C4-2B (cell line): ENCODE results near the gene TMEM50A.
"Not testable (repeated sequence)": the region's sequence is repeated elsewhere in the genome, so short reads cannot be mapped to it uniquely, and the experiment has no call there.

Experiments used
- H3K27ac ChIP-seq: fragments of 450-650 bp; 2 replicates; pipeline ENCODE4 v1.5.1; 2017
- CTCF ChIP-seq: fragments of 450-650 bp; conservative IDR thresholded peaks from 2 replicates; pipeline ENCODE4 v1.5.1; 2017; ENCODE audit warnings: mild to moderate bottlenecking
- ZFX ChIP-seq: fragments of 450-650 bp; IDR thresholded peaks from 2 replicates; pipeline ENCODE4 v1.6.1; 2017

TMEM50A gene

GRCh38 chr1:25338188-25338981 is at the start of gene TMEM50A:
Gene TMEM50A (plus strand): TSS chr1:25338334. CDS start chr1:25340487, 2,153 bp downstream.
- H3K27ac ChIP-seq = peak within 1 kb of the TSS; percentile 81
- TF ChIP-seq CTCF = no peak
- TF ChIP-seq ZFX = peak; percentile 22; the same call in 1 of the 2 replicates

GRCh38 chr1:25288573-25289101 is 49.5 kb upstream of the TMEM50A start:
- H3K27ac ChIP-seq = not testable (repeated sequence)

GRCh38 chr1:25290043-25290442 is 48.1 kb upstream of the TMEM50A start:
- 0 out of 2 replicates have a peak, but pooled peaks have one; percentile 10 for TF ChIP-seq CTCF
- not testable (repeated sequence) for H3K27ac ChIP-seq

- H3K27ac ChIP-seq = not testable (repeated sequence)
Observed at GRCh38 chr1:25293426-25293825, 44.7 kb upstream of the TMEM50A start.

- not testable (repeated sequence) for H3K27ac ChIP-seq
Observed at GRCh38 chr1:25294889-25295826, 43.0 kb upstream of the TMEM50A start.

GRCh38 chr1:25296501-25296900 is 41.6 kb upstream of the TMEM50A start:
- not testable (repeated sequence) for H3K27ac ChIP-seq

- not testable (repeated sequence) for H3K27ac ChIP-seq
Observed at GRCh38 chr1:25300729-25301128, 37.4 kb upstream of the TMEM50A start.

GRCh38 chr1:25302330-25302729 is 35.8 kb upstream of the TMEM50A start:
- H3K27ac ChIP-seq = not testable (repeated sequence)

GRCh38 chr1:25304936-25305335 is 33.2 kb upstream of the TMEM50A start:
- not testable (repeated sequence) for H3K27ac ChIP-seq

- H3K27ac ChIP-seq = not testable (repeated sequence)
Observed at GRCh38 chr1:25308168-25308567, 30.0 kb upstream of the TMEM50A start.

- not testable (repeated sequence) for H3K27ac ChIP-seq
Observed at GRCh38 chr1:25309085-25309484, 29.0 kb upstream of the TMEM50A start.

- H3K27ac ChIP-seq = not testable (repeated sequence)
Observed at GRCh38 chr1:25309486-25309885, 28.6 kb upstream of the TMEM50A start.

- H3K27ac ChIP-seq = not testable (repeated sequence)
Observed at GRCh38 chr1:25312806-25313470, 25.2 kb upstream of the TMEM50A start.

GRCh38 chr1:25320314-25320938 is 17.7 kb upstream of the TMEM50A start:
- not testable (repeated sequence) for H3K27ac ChIP-seq

- H3K27ac ChIP-seq = not testable (repeated sequence)
Observed at GRCh38 chr1:25322127-25322526, 16.0 kb upstream of the TMEM50A start.

- not testable (repeated sequence) for H3K27ac ChIP-seq
Observed at GRCh38 chr1:25324407-25324806, 13.7 kb upstream of the TMEM50A start.

GRCh38 chr1:25327864-25328790 is 10.0 kb upstream of the TMEM50A start:
- H3K27ac ChIP-seq = not testable (repeated sequence)
